NCI-H1694 treated with DMSO at 0.1 percent for 48 hours (cell line): ENCODE measurements around the gene CSE1L.
"Not testable (repeated sequence)": the region's sequence is repeated elsewhere in the genome, so short reads cannot be mapped to it uniquely, and the experiment has no call there.

Source experiments
- DNase-seq: peaks from one replicate; lab custom pipeline; 2025; lab: John Stamatoyannopoulos, UW

The CSE1L gene

DNA sequence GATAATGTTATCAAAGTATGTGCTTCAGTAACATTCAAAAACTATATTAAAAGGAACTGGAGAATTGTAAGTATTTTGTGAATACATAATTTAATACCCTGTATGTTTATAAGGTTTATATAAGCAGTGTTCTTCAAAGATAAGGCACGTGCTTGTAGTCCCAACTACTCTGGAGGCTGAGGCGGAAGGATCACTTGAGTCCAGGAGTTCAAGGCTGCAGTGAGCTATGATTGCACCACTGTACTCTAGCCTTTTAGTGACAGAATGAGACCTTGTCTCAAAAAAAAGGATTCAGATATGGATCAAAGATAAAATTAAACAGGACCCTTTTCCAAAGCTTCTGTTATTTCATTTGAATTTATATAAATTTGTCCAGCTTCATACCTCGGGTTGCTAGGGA lies 17.2 kb downstream of the CSE1L start:
- no peak for DNase-seq

DNA sequence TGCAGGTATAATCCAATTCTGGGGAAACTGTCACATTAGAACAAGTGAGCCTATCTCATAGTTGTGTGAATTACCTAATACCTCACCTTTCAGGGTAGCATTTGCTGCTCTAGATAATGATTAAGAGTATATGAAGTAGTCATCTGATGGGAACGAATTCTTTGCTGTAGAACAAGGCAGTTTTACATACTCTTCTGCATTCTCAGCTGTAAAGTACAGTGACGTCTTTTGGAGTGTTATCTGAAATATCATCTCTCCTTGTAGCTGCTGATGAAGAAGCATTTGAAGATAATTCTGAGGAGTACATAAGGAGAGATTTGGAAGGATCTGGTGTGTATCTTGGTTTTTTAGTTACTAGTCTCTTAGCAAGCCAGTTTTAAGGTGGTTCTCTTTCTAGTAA lies 28.4 kb downstream of the CSE1L start:
- DNase-seq: no peak

DNA sequence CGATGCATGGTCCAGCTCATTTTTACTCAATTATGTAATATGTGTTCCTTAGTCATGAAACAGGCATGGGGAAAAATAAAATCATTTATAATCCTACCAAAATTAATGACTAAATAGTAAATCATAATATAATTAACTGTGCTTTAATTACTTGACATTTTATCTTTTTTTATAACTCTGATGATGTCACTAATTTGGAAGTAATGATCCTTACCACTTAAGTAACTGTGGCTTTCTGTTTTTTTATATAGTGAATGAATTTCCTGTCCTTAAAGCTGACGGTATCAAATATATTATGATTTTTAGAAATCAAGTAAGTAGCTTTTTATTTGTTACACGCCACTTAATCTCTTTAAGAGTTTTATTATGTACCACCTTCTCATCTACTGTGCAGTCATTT lies 32.2 kb downstream of the CSE1L start:
- DNase-seq: no peak

DNA sequence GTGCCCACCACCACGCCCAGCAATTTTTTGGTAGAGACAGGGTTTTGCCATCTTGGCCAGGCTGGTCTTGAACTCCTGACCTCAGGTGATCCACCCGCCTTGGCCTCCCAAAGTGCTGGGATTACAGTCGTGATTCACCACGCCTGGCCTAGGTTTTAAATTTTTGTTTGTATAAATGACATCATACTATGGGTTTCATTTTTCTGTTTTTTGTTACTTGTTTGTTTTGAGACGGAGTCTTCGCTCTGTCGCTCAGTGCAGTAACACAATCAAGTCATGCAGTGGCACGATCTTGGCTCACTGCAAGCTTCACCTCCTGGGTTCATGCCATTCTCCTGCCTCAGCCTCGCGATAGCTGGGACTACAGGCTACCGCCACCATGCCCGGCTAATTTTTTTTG lies 36.2 kb downstream of the CSE1L start:
- not testable (repeated sequence) for DNase-seq

DNA sequence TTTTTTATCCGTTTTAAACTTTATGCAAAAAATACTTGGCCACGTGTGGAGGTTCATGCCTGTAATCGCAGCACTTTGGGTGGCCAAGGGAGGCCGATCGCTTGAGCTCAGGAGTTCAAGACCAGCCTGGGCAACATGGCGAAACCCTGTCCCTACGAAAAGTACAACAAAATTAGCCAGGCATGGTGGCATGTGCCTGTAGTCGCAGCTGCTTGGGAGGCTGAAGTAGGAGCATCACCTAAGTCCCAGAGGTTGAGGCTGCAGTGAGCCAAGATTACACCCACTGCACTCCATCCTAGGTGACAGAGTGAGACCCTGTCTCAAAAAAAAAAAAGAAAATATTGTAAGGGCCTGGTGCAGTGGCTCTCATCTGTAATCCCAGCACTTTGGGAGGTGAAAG lies 45.0 kb downstream of the CSE1L start:
- DNase-seq: no peak

DNA sequence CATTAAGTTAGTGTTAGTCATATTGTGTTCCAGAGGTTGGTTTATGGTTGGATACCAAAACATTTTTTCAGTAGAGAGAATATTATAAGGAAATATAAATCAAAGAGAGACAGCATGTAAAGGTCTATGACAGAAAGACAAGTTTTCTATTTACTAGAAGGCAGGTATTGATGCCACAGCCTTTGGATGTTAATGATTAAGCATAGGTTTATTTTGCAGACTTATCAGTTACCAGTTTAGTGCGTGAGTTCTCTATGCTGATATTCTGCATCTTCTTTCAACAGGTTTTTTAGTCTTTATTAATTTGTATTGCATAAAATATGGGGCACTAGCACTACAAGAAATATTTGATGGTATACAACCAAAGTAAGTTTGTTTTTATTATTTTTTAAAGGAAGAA lies 45.6 kb downstream of the CSE1L start:
- no peak for DNase-seq

DNA sequence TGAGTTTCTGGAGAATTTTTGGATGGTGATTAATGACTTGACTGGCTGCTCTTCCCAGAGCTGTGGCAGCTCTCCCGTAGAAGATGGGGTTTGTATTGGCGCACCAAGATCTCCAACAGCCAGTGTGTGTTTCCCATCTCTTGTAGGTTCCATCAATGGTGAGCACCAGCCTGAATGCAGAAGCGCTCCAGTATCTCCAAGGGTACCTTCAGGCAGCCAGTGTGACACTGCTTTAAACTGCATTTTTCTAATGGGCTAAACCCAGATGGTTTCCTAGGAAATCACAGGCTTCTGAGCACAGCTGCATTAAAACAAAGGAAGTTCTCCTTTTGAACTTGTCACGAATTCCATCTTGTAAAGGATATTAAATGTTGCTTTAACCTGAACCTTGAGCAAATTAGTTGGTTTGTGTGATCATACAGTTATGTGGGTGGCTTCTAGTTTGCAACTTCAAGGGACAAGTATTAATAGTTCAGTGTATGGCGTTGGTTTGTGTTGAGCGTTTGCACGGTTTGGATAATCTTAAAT lies 50.2 kb downstream of the CSE1L start:
- no peak for DNase-seq

DNA sequence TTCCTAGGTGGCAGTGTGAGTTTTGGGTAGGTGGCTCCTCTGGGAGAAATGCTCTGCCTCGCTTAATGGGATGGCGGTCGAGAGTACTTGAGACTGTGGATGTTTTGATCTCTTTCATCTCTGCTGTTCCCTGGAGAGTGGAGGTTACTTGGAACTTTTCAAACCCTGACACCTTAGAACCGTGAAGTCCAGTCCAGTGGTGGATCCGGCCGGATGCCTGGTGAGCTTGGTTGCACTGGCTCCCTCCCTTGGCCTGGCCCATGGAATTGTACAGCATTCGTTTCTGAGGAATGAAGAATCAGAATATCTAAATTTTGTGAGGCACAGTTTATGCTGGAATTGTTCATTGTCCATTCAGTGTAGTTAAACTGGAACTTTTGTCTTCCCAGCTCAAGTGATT lies 51.0 kb downstream of the CSE1L start:
- no peak for DNase-seq

- DNase-seq: no peak
These were observed 52.0 kb downstream of the CSE1L start for GRCh38 chr20:49098136-49098535.

DNA sequence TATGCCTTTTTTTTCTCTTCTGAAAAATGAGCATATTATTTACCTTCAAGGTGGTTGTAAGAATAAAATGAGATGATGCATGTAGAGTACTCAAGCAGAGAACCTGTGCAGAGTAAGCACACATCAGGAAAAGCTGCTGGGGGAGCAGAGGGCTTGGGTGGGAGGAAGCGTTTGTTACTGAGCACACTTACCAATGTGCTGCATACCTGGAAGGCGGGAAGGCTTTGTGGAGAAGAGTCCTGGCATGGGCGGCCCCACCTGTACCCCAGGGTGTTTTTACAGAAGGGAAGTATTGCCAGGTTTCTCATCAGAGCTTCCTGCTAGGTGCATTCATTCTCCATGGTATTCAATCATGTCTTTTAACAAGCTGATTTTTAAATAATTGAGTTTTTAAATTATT lies 52.9 kb downstream of the CSE1L start:
- DNase-seq: no peak

- not testable (repeated sequence) for DNase-seq
These were observed 54.2 kb downstream of the CSE1L start for GRCh38 chr20:49100292-49100691.

- no peak for DNase-seq
These were observed 54.9 kb downstream of the CSE1L start for GRCh38 chr20:49100972-49101371.

DNA sequence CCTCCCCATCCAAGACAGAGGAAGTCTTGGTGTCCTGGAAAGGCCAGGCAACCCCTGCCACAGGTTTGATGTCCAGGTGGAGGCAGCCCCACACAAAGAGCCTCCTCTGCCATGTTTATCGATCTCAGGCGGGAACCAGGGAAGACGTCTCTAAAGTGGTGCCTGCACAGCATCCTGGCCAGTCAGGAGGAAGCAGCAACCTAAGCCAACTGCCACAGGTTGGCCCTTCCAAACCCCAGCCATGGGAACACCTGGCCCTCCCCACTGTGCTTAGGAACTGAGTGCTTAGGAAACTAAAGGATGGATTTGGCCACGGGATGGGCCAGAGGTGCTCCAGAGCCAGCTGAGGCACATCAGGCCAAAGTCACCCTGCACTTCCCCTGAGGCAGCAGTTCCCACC lies 56.9 kb downstream of the CSE1L start:
- DNase-seq: no peak

DNA sequence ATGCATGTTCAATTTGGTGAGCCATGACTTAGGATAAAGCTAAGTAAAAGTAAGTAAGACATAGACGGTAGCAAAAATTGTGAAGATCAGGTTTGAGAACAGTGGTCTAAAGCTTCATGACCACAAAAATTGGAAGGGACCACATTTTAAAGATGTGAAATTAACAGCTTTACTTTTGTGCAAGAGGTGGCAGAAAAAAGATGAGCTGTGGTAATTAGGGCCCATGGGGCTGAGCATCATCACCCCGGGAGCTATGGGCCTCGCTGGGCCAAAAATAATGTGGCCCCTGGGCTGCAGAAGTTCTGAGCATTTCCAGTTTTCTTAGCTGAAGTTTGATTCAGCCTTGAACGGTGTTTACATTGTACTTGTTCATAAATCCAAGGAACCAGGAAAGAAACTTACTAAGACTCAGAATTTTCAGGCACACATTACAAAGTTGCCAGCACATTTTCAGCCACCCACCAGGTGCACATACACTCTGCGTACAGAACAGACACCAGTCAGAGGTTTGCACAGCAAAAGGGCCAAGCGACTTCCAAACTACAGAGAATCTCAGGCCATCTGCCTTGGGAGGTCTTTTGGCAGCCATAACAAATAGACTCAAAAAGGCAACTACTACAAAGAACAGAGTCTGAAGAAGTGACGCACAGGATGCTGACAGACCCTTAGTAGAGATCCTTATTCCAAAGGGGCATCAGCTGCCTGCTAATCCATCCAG lies 57.7 kb downstream of the CSE1L start:
- no peak for DNase-seq

GRCh38 chr20:49104365-49104648 lies 58.2 kb downstream of the CSE1L start:
- DNase-seq: no peak

- not testable (repeated sequence) for DNase-seq
These were observed 59.0 kb downstream of the CSE1L start for GRCh38 chr20:49104979-49105547.

- DNase-seq: no peak
These were observed 60.2 kb downstream of the CSE1L start for GRCh38 chr20:49106328-49106727.

DNA sequence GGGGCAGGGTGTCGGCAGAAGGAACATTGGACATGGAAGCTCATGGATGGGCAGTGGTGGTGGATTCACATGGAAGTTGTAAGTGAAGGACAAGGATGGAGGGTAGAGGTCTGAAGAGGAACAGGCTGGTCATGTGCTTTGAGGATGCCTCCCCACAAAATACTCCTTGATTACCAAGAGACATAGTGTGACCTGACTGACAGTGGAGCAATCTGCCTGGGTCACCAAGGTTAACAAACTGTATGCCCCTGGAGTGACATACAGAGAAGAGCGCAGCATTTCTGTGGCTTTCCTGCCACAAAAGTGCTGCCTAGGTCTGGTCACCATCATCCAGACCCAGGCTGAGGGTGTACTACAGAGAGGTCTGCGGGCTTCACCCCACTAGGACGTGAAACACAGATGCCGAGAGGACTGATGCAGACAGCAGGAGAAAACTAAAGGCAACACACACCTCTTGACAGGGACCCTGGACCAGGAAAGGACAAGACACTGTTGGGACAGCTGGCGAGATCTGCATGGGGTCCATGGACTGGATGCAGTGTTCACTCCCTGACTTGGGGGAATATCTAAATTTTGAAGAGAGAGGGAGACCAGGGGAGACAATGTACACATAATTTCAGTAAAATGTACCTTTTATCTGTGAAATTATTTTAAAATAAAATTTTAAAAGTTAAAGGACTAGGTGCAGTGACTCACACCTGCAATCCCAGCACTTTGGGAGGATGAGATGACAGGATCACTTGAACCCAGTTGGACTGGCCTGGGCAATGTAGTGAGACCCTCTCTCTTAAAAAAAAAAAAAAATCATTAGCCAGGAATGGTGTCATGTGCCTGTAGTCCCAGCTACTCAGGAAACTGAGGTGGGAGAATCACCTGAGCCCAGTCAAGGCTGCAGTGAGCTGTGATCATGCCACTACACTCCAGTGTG lies 64.9 kb downstream of the CSE1L start:
- no peak for DNase-seq

- DNase-seq: no peak
These were observed 66.6 kb downstream of the CSE1L start for GRCh38 chr20:49112596-49113274.

GRCh38 chr20:49115564-49115963 lies 69.5 kb downstream of the CSE1L start:
- no peak for DNase-seq

GRCh38 chr20:49118307-49118706 lies 72.2 kb downstream of the CSE1L start:
- DNase-seq: no peak

- DNase-seq: no peak
These were observed 73.9 kb downstream of the CSE1L start for GRCh38 chr20:49119988-49120387.
